ENCODE measurements around the gene TCTA. TPM values are rescaled to one million over a fixed set of nuclear protein-coding genes. Genes with fewer than 3 reads are reported as not detected.

Gene TCTA
- total RNA-seq, 1 experiment from 2014 or later = 17.6 TPM

- ATAC-seq (no peak), DNase-seq (ENCODE audit: low read depth, low spot score) (no peak)
- no TSS peak for BruUV-seq (replicated peaks)
- ChIA-PET POLR2A (no interaction called here), CTCF (no interaction called here)
- H3K4me3 ChIP-seq (ENCODE audit: low read depth in 2 of 2, low read length in 2 of 2) = no peak overlapping the region
- no peak overlapping the region for H3K27ac ChIP-seq (ENCODE audit: low read length)
- no peak for TF ChIP-seq REST (IDR thresholded peaks at IDR 0.05; ENCODE audit: insufficient read depth in 1 of 2, low read depth in 2 of 2, low read length in 1 of 2)
- TF ChIP-seq POLR2AphosphoS5 (IDR thresholded peaks at IDR 0.05; ENCODE audit: low read depth, low read length) = no peak
- TF ChIP-seq CTCF (IDR thresholded peaks at IDR 0.05) = no peak
- no peak for TF ChIP-seq TCF7L2 (IDR thresholded peaks at IDR 0.05; ENCODE audit: low read depth, low read length)
- no peak for TF ChIP-seq SIN3A (IDR thresholded peaks at IDR 0.05; ENCODE audit: borderline replicate concordance, insufficient read depth, low read depth, low read length)
- in situ Hi-C loops (cut with HindIII; ENCODE audit: low pct_unique_long_range_greater_than_20kb, low sequenced_read_pairs) (no loop called here), intact Hi-C loops (cut with micrococcal nuclease; ENCODE audit: unreplicated experiment) (no loop called here)
- H3K27me3 ChIP-seq (ENCODE audit: control insufficient read depth, insufficient read depth, low read length) = no peaks in the 10 kb centered on the region
- no peaks in the 10 kb centered on the region; the same call in 1 of the 2 replicates for H3K9me3 ChIP-seq (ENCODE audit: control insufficient read depth, insufficient read depth, low read depth, low read length)
- no peaks in the 10 kb centered on the region for H3K4me1 ChIP-seq (ENCODE audit: control insufficient read depth, insufficient read depth, low read length)
- H3K36me3 ChIP-seq (ENCODE audit: control insufficient read depth, insufficient read depth, low read length) = 0 out of 2 replicates have a peak, but pooled peaks cover 2% of the 10 kb centered on the region
Observed at GRCh38 chr3:49377483-49377882, 34.7 kb upstream of the TCTA start.

GRCh38 chr3:49378249-49378895 is 33.9 kb upstream of the TCTA start:
- H3K9me3 ChIP-seq (ENCODE audit: control insufficient read depth, insufficient read depth, low read depth, low read length) = no peaks in the 10 kb centered on the region; the same call in 1 of the 2 replicates
- no TSS peak for BruUV-seq (replicated peaks)
- no peaks in the 10 kb centered on the region for H3K4me1 ChIP-seq (ENCODE audit: control insufficient read depth, insufficient read depth, low read length)
- in situ Hi-C loops (cut with HindIII; ENCODE audit: low pct_unique_long_range_greater_than_20kb, low sequenced_read_pairs) = no loop called here
- ChIA-PET CTCF (no interaction called here), POLR2A (no interaction called here)
- H3K4me3 ChIP-seq (ENCODE audit: low read depth in 2 of 2, low read length in 2 of 2) = no peak overlapping the region
- H3K27me3 ChIP-seq (ENCODE audit: control insufficient read depth, insufficient read depth, low read length) = no peaks in the 10 kb centered on the region
- ATAC-seq (no peak), DNase-seq (ENCODE audit: low read depth, low spot score) (no peak)
- TF ChIP-seq TCF7L2 (IDR thresholded peaks at IDR 0.05; ENCODE audit: low read depth, low read length) (no peak), CTCF (IDR thresholded peaks at IDR 0.05) (no peak), POLR2AphosphoS5 (IDR thresholded peaks at IDR 0.05; ENCODE audit: low read depth, low read length) (no peak), SIN3A (IDR thresholded peaks at IDR 0.05; ENCODE audit: borderline replicate concordance, insufficient read depth, low read depth, low read length) (no peak), REST (IDR thresholded peaks at IDR 0.05; ENCODE audit: insufficient read depth in 1 of 2, low read depth in 2 of 2, low read length in 1 of 2) (no peak)
- no peak overlapping the region for H3K27ac ChIP-seq (ENCODE audit: low read length)
- intact Hi-C loops (cut with micrococcal nuclease; ENCODE audit: unreplicated experiment) = no loop called here
- H3K36me3 ChIP-seq (ENCODE audit: control insufficient read depth, insufficient read depth, low read length) = 0 out of 2 replicates have a peak, but pooled peaks cover 2% of the 10 kb centered on the region
